CD4-positive, alpha-beta T cell treated with Interferon alpha-2 for 1 hour (primary cell): ENCODE data around the gene ADPRHL1.

Source experiments
- DNase-seq, 2 donors: peaks; one replicate each; pipeline ENCODE4 v3.0.0-alpha.2; 2020 to 2022

ADPRHL1 gene

GRCh38 chr13:113452942-113453901, at the start of gene ADPRHL1:
Gene ADPRHL1 (minus strand): TSS chr13:113453488. CDS start chr13:113453437, 51 bp downstream.
- DNase-seq = no peak

GRCh38 chr13:113502686-113503085, 49.4 kb upstream of the ADPRHL1 start:
- no peak for DNase-seq

- DNase-seq = no peak
These were observed 47.4 kb upstream of the ADPRHL1 start for GRCh38 chr13:113500530-113501265.

- no peak for DNase-seq
These were observed 46.6 kb upstream of the ADPRHL1 start for GRCh38 chr13:113499936-113500335.

- DNase-seq = no peak
These were observed 45.6 kb upstream of the ADPRHL1 start for GRCh38 chr13:113498905-113499304.

GRCh38 chr13:113497217-113497616, 43.9 kb upstream of the ADPRHL1 start:
- no peak for DNase-seq

GRCh38 chr13:113495494-113496210, 42.4 kb upstream of the ADPRHL1 start:
- no peak for DNase-seq

- peak in 1 of 2 donors; percentile 9 for DNase-seq
These were observed 40.1 kb upstream of the ADPRHL1 start for GRCh38 chr13:113493315-113493951.

- DNase-seq = no peak
These were observed 38.7 kb upstream of the ADPRHL1 start for GRCh38 chr13:113491982-113492381.

GRCh38 chr13:113491418-113491883, 38.2 kb upstream of the ADPRHL1 start:
- no peak for DNase-seq

- DNase-seq = peak; percentile 83 to 84
These were observed 37.5 kb upstream of the ADPRHL1 start, which contains the start of gene DCUN1D2 for GRCh38 chr13:113490496-113491417. Gene DCUN1D2 (minus strand): TSS chr13:113490711. CDS start chr13:113490669, 42 bp downstream.

GRCh38 chr13:113489549-113490495, 36.5 kb upstream of the ADPRHL1 start:
- DNase-seq = peak in 1 of 2 donors; percentile 25

GRCh38 chr13:113489171-113489548, 35.9 kb upstream of the ADPRHL1 start:
- no peak for DNase-seq

GRCh38 chr13:113488283-113488682, 35.0 kb upstream of the ADPRHL1 start:
- DNase-seq = no peak

GRCh38 chr13:113486698-113487097, 33.4 kb upstream of the ADPRHL1 start:
- DNase-seq = no peak

- no peak for DNase-seq
These were observed 32.3 kb upstream of the ADPRHL1 start for GRCh38 chr13:113485545-113485944.

- no peak for DNase-seq
These were observed 30.4 kb upstream of the ADPRHL1 start for GRCh38 chr13:113483504-113484293.

GRCh38 chr13:113483081-113483480, 29.8 kb upstream of the ADPRHL1 start:
- DNase-seq = no peak

- DNase-seq = no peak
These were observed 25.9 kb upstream of the ADPRHL1 start for GRCh38 chr13:113479179-113479578.
